Stomach (tissue), 9 donors: Measurements from ENCODE around the gene PRSS21. TPM values are rescaled to one million over a fixed set of nuclear protein-coding genes. Genes with fewer than 3 reads are reported as not detected.

Experiments
- DNase-seq, 2 donors: peaks; one replicate each; pipeline versions ENCODE4 v3.0.0 to v3.0.0-alpha.2; 2013 to 2019
- H3K27ac ChIP-seq, 5 donors: fragments of 200-600 bp in 4 of 5; sonication (generic) in 4 of 5; one replicate each; pipeline ENCODE4 v1.5.1; 2013 to 2019; ENCODE audit warnings: mild to moderate bottlenecking in 1 of 5, moderate library complexity in 1 of 5
- H3K27me3 ChIP-seq, 3 donors: fragments of 200-600 bp; sonication (generic); one replicate each; pipeline ENCODE4 v1.5.1; 2017 to 2019; ENCODE audit warnings: mixed run types in 1 of 3
- H3K36me3 ChIP-seq, 4 donors: fragments of 200-600 bp; sonication (generic); 1 replicate in 3 of 4; 2 replicates in 1 of 4; pipeline ENCODE4 v1.5.1; 2016 to 2019
- H3K4me1 ChIP-seq, 4 donors: fragments of 200-600 bp; sonication (generic); one replicate each; pipeline ENCODE4 v1.5.1; 2016 to 2019
- H3K4me3 ChIP-seq, 4 donors: fragments of 200-600 bp; sonication (generic) in 3 of 4; one replicate each; pipeline ENCODE4 v1.5.1; 2016 to 2019; ENCODE audit warnings: mild to moderate bottlenecking in 1 of 4
- H3K9me3 ChIP-seq, 4 donors: fragments of 200-600 bp; sonication (generic); one replicate each; pipeline ENCODE4 v1.5.1; 2016 to 2019
- CTCF ChIP-seq, 7 experiments: fragments of 450-650 bp in 4 of 7; fragments of 200-600 bp in 3 of 7; sonication (generic) in 3 of 7; IDR thresholded peaks; one replicate each; pipeline ENCODE4 v1.5.1; 2016 to 2019; ENCODE audit warnings: antibody characterized with exemption in 7 of 7, control low read depth in 2 of 7, mild to moderate bottlenecking in 1 of 7
- EP300 ChIP-seq: sonication (generic); formaldehyde crosslinking; IDR thresholded peaks from one replicate; pipeline ENCODE4 v1.6.1; 2017; ENCODE audit warnings: antibody characterized with exemption
- POLR2A ChIP-seq, 4 donors: fragments of 450-650 bp; IDR thresholded peaks; one replicate each; pipeline ENCODE4 v1.6.1; 2016; ENCODE audit warnings: antibody characterized with exemption in 4 of 4, control low read depth in 2 of 4, mild to moderate bottlenecking in 1 of 4, moderate library complexity in 1 of 4
- POLR2AphosphoS5 ChIP-seq, 3 donors: sonication (generic); formaldehyde crosslinking; IDR thresholded peaks; one replicate each; pipeline ENCODE4 v1.6.1; 2016; ENCODE audit warnings: antibody characterized with exemption in 3 of 3
- WGBS, 5 donors: extraction: QIAGEN DNeasy Blood & Tissue Kit in 3 of 5; methylation state at CpG; one replicate each; pipeline versions ENCODE4 v1.1.5 to v1.1.7; 2013 to 2018; 5-methylcytosine and 5-hydroxymethylcytosine counted together
- intact Hi-C: fragments of 100-400 bp; cut with DNase I; formaldehyde crosslinking; loops from one replicate; pipeline ENCODE4 v1.15.1; 2023; ENCODE audit warnings: low total_unique reads
- polyA plus RNA-seq, 3 donors: library from polyadenylated mRNA; stranded (reverse); fragments of 200-250 nt; gene quantifications; one replicate each; pipeline ENCODE4 v1.2.3, GENCODE V29; 2013
- total RNA-seq, 5 donors: library from RNA; depleted of rRNA; stranded (reverse); fragments of >200 nt; gene quantifications; one replicate each; pipeline versions ENCODE4 v1.1.0 to v1.2.3, GENCODE V29; 2014 to 2016
- donor health status: healthy with polysubstance abuse.
- donor health status: Bipolar disorder and iron deficiency.
- donor health status: healthy.

Gene PRSS21
- total and polyA plus RNA-seq, 8 donors = 0.50 to 2.9 (median 0.88) TPM; not detected in 4

GRCh38 chr16:2813771-2814221 is 3.2 kb upstream of the PRSS21 start:
- peaks cover 0 to 71% (median 0%) of the 10 kb centered on the region in 3 donors for H3K27me3 ChIP-seq
- DNase-seq = no peak
- no peak overlapping the region for H3K4me3 ChIP-seq
- peaks cover 0 to 7% (median 0%) of the 10 kb centered on the region in 4 donors for H3K4me1 ChIP-seq
- TF ChIP-seq POLR2AphosphoS5 (IDR thresholded peaks at IDR 0.05) (no peak), CTCF (IDR thresholded peaks at IDR 0.05) (no peak), POLR2A (IDR thresholded peaks at IDR 0.05) (no peak), EP300 (no peak)
- WGBS, 5 donors = 71 to 81% (median 74%) methylated on average over 7 of the region's 7 CpGs
- no peaks in the 10 kb centered on the region for H3K36me3 ChIP-seq
- no peaks in the 10 kb centered on the region for H3K9me3 ChIP-seq
- no peak overlapping the region for H3K27ac ChIP-seq
- intact Hi-C loops = no loop called here

- Histone ChIP-seq H3K4me1 (peaks cover 0 to 7% (median 0%) of the 10 kb centered on the region in 4 donors), H3K36me3 (no peaks in the 10 kb centered on the region), H3K27me3 (peaks cover 0 to 81% (median 0%) of the 10 kb centered on the region in 3 donors), H3K9me3 (no peaks in the 10 kb centered on the region), H3K27ac (no peak overlapping the region), H3K4me3 (no peak overlapping the region)
- DNase-seq = no peak
- TF ChIP-seq EP300 = no peak
- TF ChIP-seq POLR2A (IDR thresholded peaks at IDR 0.05) = no peak
- no peak for TF ChIP-seq CTCF (IDR thresholded peaks at IDR 0.05)
- TF ChIP-seq POLR2AphosphoS5 (IDR thresholded peaks at IDR 0.05) = no peak
- intact Hi-C loops = no loop called here
- 79 to 86% (median 80%) methylated on average over 17 to 20 of the region's 20 CpGs for WGBS, 5 donors
Measured at GRCh38 chr16:2814551-2815298, 2.3 kb upstream of the PRSS21 start.

- no peak overlapping the region for H3K27ac ChIP-seq
- 78 to 89% (median 87%) methylated on average over 7 to 10 of the region's 10 CpGs for WGBS, 5 donors
- no peaks in the 10 kb centered on the region for H3K36me3 ChIP-seq
- TF ChIP-seq POLR2A (IDR thresholded peaks at IDR 0.05) = no peak
- no peak for TF ChIP-seq POLR2AphosphoS5 (IDR thresholded peaks at IDR 0.05)
- TF ChIP-seq EP300 = no peak
- TF ChIP-seq CTCF (IDR thresholded peaks at IDR 0.05) = no peak
- H3K27me3 ChIP-seq = peaks cover 0 to 81% (median 3%) of the 10 kb centered on the region in 3 donors
- no peaks in the 10 kb centered on the region for H3K9me3 ChIP-seq
- peaks cover 0 to 7% (median 0%) of the 10 kb centered on the region in 4 donors for H3K4me1 ChIP-seq
- intact Hi-C loops = no loop called here
- no peak for DNase-seq
- no peak overlapping the region for H3K4me3 ChIP-seq
Measured at GRCh38 chr16:2815299-2815771, 1.7 kb upstream of the PRSS21 start.

- 61 to 75% (median 72%) methylated on average over 48 to 68 of the region's 68 CpGs for WGBS, 5 donors
- DNase-seq = no peak
Measured at GRCh38 chr16:2817340-2818271, 569 bp downstream of the PRSS21 start.

More at GRCh38 chr16:2817340-2818271, 569 bp downstream of the PRSS21 start:
- H3K36me3 ChIP-seq = no peaks in the 10 kb centered on the region
- TF ChIP-seq POLR2A (IDR thresholded peaks at IDR 0.05) = no peak
- TF ChIP-seq CTCF (IDR thresholded peaks at IDR 0.05) = no peak
- TF ChIP-seq POLR2AphosphoS5 (IDR thresholded peaks at IDR 0.05) = no peak
- no peak for TF ChIP-seq EP300
- intact Hi-C loops = no loop called here
- H3K4me3 ChIP-seq = peak overlapping the region in 1 of 4 donors; percentile 3
- peaks cover 0 to 81% (median 3%) of the 10 kb centered on the region in 3 donors for H3K27me3 ChIP-seq
- no peak overlapping the region for H3K27ac ChIP-seq
- no peaks in the 10 kb centered on the region for H3K4me1 ChIP-seq
- no peaks in the 10 kb centered on the region for H3K9me3 ChIP-seq
